ENCODE measurements around the gene MTR.
A peak's percentile ranks its signal among the peaks of the same experiment; 100 is the strongest.
"Not testable (repeated sequence)": the region's sequence is repeated elsewhere in the genome, so short reads cannot be mapped to it uniquely, and the experiment has no call there.

MTR gene

DNA sequence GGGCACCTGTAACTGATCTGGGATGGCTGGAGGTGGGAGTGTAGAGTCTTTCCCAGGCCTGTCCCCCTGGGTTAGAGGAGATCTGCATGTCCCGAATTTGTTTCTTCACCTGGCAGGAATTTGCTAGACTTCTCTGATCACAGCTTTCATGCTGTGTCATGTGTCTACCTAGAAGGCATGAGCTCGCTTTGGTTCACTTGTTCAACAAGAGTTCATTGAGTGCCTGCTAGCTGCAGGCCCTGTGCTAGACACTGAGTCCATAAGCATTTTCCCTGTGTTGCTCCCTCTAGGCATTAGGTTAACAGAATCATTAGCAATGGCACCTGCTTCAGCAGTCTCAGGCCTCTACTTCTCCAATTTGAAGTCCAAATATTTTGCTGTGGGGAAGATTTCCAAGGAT lies 101.6 kb downstream of the MTR start:
- no peak for DNase-seq

GRCh38 chr1:236904892-236905741 lies 110.0 kb downstream of the MTR start:
- DNase-seq: no peak

GRCh38 chr1:236907205-236907604 lies 112.1 kb downstream of the MTR start:
- DNase-seq: no peak

DNA sequence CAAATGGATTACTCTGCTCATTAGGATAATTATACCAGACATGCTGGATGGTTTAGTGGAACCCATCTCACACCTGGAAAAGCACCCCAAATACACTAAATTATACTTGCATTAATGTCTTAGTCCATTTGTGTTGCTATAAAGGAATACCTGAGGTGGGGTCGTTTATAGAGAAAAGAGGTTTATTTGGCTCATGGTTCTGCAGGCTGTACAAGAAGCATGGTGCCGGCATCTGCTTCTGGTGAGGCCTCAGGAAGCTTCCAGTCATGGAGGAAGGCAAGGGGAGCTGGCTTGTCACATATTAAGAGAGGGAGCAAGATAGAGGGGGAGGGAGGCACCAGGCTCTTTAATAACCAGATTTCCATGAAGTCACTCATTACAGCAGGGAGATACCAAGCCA lies 113.6 kb downstream of the MTR start:
- DNase-seq: no peak

DNA sequence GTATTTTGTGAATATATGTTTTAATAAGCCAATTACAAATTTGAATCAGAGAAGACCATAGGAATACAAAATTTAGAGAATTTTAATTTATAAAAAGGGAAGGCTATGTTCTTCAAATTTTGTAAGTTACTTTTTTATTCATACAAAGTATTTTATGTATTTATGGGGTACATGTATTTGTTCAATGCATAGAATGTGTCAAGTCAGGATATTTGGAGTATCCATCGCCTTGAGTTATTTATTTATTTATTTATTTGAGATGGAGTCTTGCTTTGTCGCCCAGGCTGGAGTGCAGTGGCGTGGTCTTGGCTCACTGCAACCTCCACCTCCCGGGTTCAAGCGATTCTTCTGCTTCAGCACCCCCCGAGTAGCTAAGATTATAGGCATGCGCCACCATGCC lies 116.0 kb downstream of the MTR start:
- DNase-seq: not testable (repeated sequence)

- no peak for DNase-seq
Measured at GRCh38 chr1:236913371-236914037, 118.4 kb downstream of the MTR start.

DNA sequence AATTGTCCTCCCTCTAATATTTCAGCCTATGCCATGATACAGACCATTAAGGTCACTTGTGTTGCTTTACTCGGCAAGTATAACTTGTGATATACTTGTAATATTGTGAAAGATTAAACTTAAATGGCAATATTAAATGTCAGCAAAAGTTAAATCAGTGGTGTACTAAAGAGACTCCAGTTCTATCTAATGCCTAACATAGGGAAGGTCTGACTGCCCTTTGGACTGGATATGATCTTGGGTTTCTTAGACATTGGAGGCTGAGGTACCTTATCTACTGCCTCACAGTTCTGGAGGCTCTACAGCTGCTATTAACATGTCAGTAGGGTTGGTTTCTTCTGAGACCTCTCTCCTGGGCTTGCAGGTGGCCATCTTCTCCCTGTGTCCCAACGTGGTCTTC lies 119.3 kb downstream of the MTR start:
- DNase-seq: no peak

DNA sequence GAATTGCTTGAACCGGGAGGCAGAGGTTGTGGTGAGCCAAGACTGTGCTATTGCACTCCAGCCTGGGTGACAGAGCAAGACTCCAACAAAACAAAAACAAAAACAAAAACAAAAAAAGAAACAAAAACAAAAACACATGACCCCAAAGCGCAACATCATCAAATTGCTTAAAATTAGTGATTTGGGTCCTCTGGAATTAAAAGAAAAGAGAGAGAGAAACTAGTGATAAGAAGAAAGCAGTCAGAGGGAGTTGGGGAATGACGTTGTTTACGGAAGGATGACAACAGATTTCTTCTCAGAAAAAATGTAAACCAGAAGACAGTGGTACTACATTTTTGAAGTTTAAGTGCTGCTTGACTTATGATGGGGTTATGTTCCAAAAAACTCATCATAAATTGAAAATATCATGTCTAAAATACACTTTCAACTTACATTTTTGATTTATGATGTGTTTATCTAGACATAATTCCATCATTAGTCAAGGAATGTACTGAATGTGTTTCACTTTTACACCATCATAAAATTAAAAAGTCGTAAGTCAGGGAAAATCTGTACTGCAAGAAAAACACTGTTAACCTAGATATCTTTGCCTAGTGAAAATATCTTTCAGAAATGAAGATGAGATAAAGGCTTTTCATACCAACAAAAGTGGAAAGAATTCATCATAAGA lies 121.2 kb downstream of the MTR start:
- no peak for DNase-seq

DNA sequence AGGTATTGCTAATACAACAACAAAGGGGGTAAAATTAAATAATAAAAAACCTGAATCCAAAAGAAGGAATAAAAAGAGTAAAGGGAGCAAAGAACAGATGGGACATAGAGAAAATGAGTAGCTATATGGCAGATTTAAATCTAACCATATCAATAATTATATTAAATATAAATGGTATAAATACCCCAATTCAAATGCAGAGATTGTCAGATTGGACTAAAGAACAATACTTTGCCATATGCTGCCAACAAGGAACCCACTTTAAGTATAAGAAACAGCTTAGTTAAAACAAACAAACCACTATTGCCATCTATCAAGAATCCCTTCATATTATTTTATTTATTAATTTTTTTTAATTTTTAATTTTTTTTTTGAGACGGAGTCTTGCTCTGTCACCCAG lies 122.4 kb downstream of the MTR start:
- DNase-seq: no peak

DNA sequence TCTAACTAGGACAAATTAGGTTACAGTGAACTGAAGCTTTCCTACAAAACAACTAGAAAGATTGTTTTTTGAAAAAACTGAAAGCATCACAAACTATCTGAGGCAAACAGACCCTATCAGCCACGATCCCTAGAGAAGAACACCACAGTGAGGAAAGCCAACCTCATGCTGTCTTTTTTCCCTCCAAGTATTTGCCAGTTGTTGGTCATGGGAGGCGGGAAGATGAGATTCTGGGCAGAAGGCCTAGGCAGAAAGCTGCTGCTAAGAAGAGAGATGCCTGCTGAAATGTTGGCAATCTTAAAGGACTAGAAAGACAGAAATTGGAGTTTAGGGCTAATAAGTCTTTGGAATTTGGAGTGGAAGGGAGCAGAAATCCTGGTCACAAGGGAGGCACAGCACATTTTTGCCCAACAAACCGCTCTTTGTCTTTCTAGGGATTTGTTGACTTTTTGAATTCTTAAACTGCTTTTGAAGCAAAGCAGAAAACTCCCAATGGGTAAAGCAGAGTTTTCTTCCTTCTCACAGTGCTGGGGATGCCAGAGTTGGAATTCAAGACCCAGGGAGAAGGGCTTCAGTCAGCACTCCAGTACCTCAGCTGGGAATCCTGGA lies 125.3 kb downstream of the MTR start:
- no peak for DNase-seq

DNA sequence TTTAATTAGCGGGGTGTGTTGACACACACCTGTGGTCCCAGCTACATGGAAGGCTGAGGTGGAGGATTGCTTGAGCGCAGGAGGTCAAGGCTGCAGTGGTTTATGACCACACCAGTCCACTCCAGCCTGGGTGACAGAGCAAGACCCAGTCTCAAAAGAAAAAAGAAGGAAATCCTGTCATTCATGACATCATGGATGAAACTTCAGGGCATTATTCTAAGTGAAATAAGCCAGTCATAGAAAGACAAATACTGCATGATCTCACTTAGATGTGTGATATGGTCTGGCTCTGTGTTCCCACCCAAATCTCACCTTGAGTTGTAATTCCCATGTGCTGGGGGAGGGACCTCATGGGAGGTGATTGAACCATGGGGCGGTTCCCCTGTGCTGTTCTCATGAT lies 126.5 kb downstream of the MTR start:
- no peak for DNase-seq

- no peak for DNase-seq
Measured at GRCh38 chr1:236922190-236922589, 127.1 kb downstream of the MTR start.

DNA sequence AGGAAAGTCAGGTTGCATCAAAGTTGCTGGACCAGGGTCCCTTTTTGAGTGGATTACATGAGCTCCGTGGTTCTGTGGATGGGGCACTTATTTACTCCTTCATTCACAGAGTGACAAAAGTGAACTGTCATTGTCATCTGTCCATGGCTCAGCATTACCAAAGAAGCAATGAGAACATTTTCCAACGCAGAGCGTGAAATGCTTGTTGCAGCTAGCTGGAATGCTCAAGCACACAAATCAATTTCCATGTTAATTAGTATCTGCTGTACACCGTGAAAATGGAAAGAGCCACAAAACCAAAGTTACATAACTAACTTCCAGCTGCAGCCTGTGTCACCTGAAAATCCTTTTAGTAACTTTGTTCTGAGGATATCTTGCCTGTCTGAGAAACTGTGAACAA lies 130.3 kb downstream of the MTR start:
- DNase-seq: no peak

GRCh38 chr1:236930503-236930902 lies 135.4 kb downstream of the MTR start:
- DNase-seq: no peak

GRCh38 chr1:236938760-236939159 lies 143.7 kb downstream of the MTR start:
- DNase-seq: peak in 30 of 56 donors; percentile 1 to 73 (median 21)

DNA sequence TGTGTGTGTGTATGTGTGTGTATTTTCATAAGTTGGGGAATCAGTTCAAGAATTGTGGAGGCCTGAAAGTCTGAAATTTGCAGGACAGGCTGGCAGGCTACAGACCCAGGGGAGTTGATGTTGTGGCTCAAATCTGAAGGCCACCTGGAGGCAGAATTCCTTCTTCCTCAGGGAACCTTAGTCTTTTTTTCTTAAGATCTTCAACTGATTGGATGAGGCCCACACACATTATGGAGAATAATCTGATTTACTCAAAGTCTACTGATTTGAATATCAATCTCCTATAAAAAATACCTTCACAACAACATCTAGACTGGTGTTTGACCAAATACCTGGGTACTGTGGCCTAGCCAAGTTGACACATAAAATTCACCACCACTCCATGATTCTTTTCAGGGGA lies 147.3 kb downstream of the MTR start:
- no peak for DNase-seq

DNA sequence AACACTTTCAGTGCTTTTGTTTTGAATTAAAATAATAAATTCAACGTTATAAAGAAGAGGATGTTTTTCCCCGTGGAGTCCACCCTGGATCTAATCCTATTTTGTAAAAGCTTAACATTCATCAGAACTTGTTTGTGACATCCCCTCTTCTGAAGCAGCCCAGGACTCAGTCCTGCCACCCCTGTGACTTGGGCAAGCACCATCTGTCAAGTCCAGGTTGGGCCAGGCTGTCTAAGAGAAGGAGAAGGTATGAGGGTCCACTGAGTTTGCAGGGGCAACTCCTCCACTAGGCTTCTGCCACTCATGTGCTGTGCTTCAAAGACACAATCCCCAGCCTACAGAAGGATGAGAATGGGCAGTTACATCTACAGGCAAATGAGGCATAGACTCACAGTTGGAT lies 149.5 kb downstream of the MTR start:
- DNase-seq: no peak

DNA sequence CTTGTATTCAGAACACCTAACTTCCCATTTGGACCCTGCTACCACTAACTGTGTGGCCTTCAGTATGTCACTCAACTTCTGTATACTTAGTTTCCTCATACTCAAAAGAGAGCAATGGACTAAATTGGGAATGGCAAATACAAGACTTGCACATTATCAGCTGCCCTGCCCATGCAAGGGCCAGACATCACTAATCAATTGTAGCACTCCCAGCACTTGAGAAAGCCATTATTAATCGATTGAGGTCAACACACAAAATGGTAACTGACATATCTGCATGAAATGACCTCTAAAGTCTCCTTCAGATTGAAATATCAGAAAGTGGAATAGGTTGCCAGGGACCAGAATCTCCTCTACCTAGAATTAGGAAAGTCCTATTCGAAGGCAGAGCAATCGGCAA lies 149.9 kb downstream of the MTR start:
- no peak for DNase-seq

DNA sequence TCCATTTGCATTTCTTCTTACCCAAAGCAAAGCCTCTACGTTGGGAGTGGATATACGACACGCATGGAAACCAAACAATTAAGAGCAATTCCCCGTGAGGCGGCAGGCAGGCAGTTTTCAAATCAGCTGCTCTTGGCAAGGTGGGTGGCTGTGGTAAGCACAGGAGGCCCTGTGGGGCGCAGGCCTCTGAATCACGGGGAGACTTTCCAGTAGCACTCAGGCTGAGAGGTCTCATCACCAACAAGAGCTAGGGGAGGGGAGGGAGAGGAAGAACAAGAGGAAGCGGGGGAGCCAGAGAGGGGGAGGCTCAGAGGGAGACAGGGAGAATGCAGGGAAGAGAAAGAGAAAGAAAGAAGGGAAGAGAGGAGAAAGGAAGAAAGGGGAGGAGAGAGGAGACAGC lies 152.7 kb downstream of the MTR start:
- peak in 1 of 56 donors; percentile 1 for DNase-seq

DNA sequence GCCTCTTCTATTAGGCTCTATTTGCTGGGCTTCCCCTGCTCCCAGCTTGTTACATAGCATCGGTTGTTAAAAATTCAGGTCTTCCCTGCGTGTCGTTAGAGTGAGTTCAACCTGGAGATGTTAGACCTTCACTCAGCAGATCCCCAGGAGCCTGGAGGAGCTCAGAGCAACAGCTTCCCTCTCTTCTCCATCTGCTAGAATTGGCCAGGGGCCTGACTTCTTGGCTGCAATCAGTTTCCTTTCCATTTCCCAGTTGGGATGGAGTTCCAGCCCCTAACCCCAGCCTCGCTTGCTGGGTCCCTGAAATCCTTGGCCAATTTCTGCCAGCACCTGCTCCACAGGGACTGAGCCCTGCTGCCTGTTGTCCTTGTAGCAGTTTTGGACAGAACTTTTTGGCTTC lies 153.3 kb downstream of the MTR start:
- no peak for DNase-seq

DNA sequence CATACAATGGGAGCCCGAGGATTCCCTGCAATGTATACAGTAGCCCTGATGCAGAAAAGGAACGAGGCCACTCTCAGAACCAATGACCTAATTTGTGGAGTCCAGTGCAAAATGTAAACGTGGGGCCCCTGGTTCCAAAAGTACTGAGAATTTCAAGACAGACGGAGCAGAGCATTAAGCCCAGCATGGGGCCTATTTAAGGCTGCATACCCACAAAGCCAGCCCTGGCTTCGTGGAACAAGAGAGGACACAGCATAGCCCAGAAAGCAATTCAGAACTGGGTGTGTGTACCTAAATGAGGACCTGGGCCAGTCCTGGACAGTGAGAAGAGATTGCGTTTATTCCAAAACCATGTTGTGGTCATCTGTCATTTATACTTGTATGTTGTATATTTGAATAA lies 153.9 kb downstream of the MTR start:
- DNase-seq: no peak

DNA sequence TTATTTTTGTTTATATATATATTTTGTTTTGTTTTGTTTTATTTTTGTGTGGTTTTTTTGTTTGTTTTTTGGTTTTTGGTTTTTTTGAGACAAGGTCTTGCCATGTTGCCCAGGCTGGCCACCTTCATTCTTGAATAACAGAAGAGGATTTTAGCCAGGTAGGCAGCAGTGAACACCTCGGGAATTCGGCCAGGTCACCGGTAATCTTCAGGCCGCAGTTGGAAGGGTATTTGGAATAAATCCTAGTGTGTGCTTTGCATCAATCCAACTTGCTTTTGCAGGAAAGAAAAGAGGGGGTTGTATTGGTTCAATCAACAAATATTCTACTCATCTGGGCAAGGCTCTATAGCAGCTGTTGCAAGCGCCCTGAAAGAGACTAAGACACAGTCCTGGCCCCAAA lies 155.3 kb downstream of the MTR start:
- no peak for DNase-seq
